Measurements from ENCODE around the gene ACIN1.
"Not testable (repeated sequence)": the region's sequence is repeated elsewhere in the genome, so short reads cannot be mapped to it uniquely, and the experiment has no call there.

ACIN1 gene

GRCh38 chr14:23015618-23016017 lies 79.3 kb downstream of the ACIN1 start:
- no peak for DNase-seq (ENCODE audit: low read depth)

- not testable (repeated sequence) for DNase-seq (ENCODE audit: low read depth)
Measured at GRCh38 chr14:23013749-23014054, 81.2 kb downstream of the ACIN1 start.

DNA sequence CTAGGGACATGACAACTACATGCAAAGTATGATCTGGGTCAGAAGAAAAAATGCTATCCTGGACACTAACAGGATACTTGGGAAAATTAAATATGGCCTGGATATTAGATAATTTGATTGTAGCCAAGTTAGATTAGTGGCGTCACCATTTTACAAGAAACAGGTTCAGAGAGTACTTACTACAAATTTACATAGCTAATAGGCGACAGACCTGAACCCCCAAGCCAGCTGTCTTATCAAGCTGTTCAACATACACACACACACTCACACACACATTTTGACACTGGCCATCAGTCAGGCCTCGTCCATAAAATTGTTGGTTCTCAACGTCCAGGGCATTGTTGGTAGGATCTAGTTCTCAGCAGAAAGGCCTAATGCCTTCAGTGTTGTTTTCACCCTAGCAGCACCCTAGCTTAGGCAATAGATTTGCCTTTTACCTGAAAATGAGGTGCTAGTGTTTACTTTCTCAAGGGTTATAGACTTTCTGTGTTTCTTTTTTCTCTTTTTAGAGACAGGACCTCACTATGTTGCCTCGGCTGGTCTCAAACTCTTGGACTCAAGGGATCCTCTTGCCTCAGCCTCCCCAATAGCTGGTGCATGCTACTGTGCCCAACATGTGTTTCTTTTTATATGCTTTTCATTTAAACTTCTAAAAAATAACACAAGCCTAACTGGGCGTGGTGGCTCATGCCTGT lies 81.7 kb downstream of the ACIN1 start:
- DNase-seq (ENCODE audit: low read depth): no peak

DNA sequence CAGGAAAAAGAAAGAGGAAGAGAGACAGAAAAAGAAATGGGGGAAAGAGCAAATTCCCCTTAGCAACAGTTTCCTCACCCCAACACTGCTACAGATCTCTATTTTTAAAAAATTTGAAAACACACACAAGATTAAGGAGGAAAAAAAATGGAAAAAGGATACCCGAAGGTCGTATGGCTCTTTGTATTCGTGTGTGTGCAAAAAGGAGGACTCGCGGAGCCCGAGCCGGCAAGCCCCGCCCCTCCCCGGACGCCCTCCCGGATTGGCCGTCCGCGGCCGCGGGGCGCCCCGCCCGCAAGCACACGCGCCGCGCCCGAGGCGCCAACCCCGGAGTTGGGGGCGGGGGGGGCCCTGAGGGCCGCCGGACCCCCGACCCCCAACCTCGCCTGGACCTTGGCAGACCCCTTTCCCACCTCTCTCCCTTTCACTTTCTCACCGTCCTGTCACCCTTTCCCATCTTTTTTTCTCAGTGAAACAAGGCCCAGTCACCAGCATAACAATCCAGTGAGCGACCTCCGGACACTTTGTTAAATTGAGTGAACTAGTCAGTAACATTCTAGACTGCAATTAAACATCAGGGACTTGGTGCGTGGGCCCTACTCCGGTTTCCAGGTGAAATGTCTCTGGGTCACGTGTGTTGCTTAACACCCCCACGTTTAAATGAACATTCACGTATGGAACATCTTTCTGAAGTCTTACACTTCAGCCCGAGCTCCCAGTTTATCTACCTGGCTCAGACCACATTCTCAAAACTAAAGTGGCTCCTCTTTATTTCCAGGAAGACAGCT lies 84.8 kb downstream of the ACIN1 start, which contains the start of gene C14orf93:
C14orf93 (minus strand) TSS at position 205 of the 788 bp plus-strand sequence. CDS start 11,120 bp downstream, outside the sequence.
- DNase-seq (ENCODE audit: low read depth): peak; percentile 78

DNA sequence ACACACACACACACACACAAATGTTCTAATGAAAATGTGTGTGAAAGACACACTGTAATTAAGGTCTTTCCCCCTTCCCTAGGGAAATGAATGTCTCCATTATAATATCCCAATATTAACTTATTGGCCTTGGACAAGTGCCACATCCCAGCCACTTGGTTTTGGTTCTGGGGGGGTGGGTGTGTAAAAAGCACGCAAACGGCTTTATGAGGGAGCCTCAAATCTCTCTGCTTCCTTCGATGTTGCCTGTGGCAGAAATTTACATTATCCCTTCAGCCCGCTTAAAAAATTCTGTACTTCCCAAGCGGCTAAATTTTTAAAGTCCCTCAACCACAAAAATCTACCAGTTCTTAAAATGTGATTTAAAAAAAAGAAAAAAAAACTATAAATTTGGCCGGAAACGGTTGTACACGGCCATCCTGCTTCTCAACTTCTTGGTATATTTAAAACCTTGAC lies 85.4 kb downstream of the ACIN1 start:
- DNase-seq (ENCODE audit: low read depth): no peak

DNA sequence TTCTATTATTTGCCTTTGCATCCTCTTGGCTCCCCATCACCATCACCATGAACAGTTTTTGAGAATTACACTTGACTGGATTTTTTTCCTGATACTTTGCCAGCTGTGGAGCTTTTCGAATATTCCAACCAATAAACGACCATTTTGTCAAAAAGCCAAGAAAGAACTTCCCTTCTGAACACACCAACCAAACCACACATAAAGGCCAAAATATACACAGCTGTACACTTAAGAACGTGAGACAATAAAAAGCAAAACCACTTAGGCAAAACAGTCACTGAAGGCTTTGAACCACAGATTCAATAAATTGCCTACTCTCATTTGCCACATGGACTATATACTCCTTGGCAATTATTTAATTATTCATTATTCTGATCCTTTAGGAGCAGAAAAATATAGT lies 86.1 kb downstream of the ACIN1 start:
- DNase-seq (ENCODE audit: low read depth): peak; percentile 13

Data from ELR (cell line).